CD14-positive monocyte (primary cell): ENCODE results near the gene STAM. TPM values are rescaled to one million over a fixed set of nuclear protein-coding genes. Genes with fewer than 3 reads are reported as not detected.

Experiments used
- DNase-seq, 3 donors: peaks; one replicate each; pipeline ENCODE4 v3.0.0-alpha.2; 2011 to 2022
- H2AFZ ChIP-seq: 2 replicates; pipeline ENCODE4 v1.6.0; 2012; ENCODE audit warnings: mild to moderate bottlenecking, low read depth, low read length, inconsistent platforms; ENCODE audit not compliant: insufficient read depth, poor library complexity, severe bottlenecking
- H3K27ac ChIP-seq, 2 donors: 1 replicate in 1 of 2; 2 replicates in 1 of 2; pipeline ENCODE4 v1.5.1; 2012 to 2013; ENCODE audit warnings: low read length in 2 of 2, control low read depth in 1 of 2, inconsistent platforms in 1 of 2, low read depth in 1 of 2, mild to moderate bottlenecking in 1 of 2
- H3K27me3 ChIP-seq, 2 donors: one replicate each; pipeline versions ENCODE4 v1.6.0 to v1.6.1; 2011 to 2013; ENCODE audit warnings: low read length in 2 of 2; ENCODE audit not compliant: control insufficient read depth in 2 of 2, insufficient read depth in 2 of 2
- H3K36me3 ChIP-seq, 2 donors: replicated peaks in 1 of 2; 1 replicate in 1 of 2; 2 replicates in 1 of 2; pipeline versions ENCODE4 v1.5.1 to v1.6.1; 2012 to 2013; ENCODE audit warnings: low read length in 2 of 2, control low read depth in 1 of 2, inconsistent platforms in 1 of 2, mild to moderate bottlenecking in 1 of 2; ENCODE audit not compliant: insufficient read depth in 2 of 2, control insufficient read depth in 1 of 2
- H3K4me1 ChIP-seq, 2 donors: 1 replicate in 1 of 2; 2 replicates in 1 of 2; pipeline versions ENCODE4 v1.5.1 to v1.6.1; 2012 to 2013; ENCODE audit warnings: low read length in 2 of 2, control low read depth in 1 of 2, inconsistent platforms in 1 of 2, mild to moderate bottlenecking in 1 of 2, moderate library complexity in 1 of 2; ENCODE audit not compliant: insufficient read depth in 2 of 2, control insufficient read depth in 1 of 2
- H3K4me2 ChIP-seq: replicated peaks from 2 replicates; pipeline ENCODE3; 2012; ENCODE audit warnings: low read length, moderate library complexity, mild to moderate bottlenecking; ENCODE audit not compliant: poor library complexity, severe bottlenecking; ENCODE audit errors: extremely low read depth
- H3K4me3 ChIP-seq, 3 experiments: fragments of 200-600 bp in 1 of 3; sonication (generic) in 1 of 3; replicated peaks in 1 of 3; 1 replicate in 2 of 3; 2 replicates in 1 of 3; pipeline ENCODE4 v1.5.1; 2011 to 2013; ENCODE audit warnings: low read length in 3 of 3, mild to moderate bottlenecking in 3 of 3, control low read depth in 2 of 3, low read depth in 2 of 3, inconsistent platforms in 1 of 3, moderate library complexity in 1 of 3
- H3K79me2 ChIP-seq: 2 replicates; pipeline ENCODE4 v1.6.0; 2012; ENCODE audit warnings: mild to moderate bottlenecking, control low read depth, inconsistent platforms, low read length, moderate library complexity; ENCODE audit not compliant: insufficient read depth
- H3K9ac ChIP-seq: 2 replicates; pipeline ENCODE4 v1.6.0; 2017; ENCODE audit warnings: low read length, mild to moderate bottlenecking; ENCODE audit not compliant: insufficient read depth, poor library complexity, severe bottlenecking
- H3K9me3 ChIP-seq, 2 donors: replicated peaks in 1 of 2; 1 replicate in 1 of 2; 2 replicates in 1 of 2; pipeline versions ENCODE4 v1.5.1 to v1.6.1; 2012 to 2013; ENCODE audit warnings: low read length in 2 of 2, control low read depth in 1 of 2; ENCODE audit not compliant: control insufficient read depth in 1 of 2, insufficient read depth in 1 of 2
- H4K20me1 ChIP-seq: 2 replicates; pipeline ENCODE4 v1.6.0; 2012; ENCODE audit warnings: mild to moderate bottlenecking, low read length, control low read depth, moderate library complexity; ENCODE audit not compliant: insufficient read depth
- H3K27ac Mint-ChIP-seq, 7 donors: one replicate each; pipeline ENCODE4 v1.8.0; 2020; ENCODE audit warnings: mild to moderate bottlenecking in 7 of 7, mixed read lengths in 7 of 7, moderate library complexity in 6 of 7, inconsistent platforms in 2 of 7
- H3K27me3 Mint-ChIP-seq, 3 donors: one replicate each; pipeline ENCODE4 v1.8.0; 2021 to 2022; ENCODE audit warnings: low read depth in 3 of 3, mild to moderate bottlenecking in 3 of 3, mixed read lengths in 3 of 3, moderate library complexity in 3 of 3, inconsistent platforms in 1 of 3
- H3K36me3 Mint-ChIP-seq, 2 donors: one replicate each; pipeline ENCODE4 v1.8.0; 2020; ENCODE audit warnings: mixed read lengths in 2 of 2, inconsistent platforms in 1 of 2, mild to moderate bottlenecking in 1 of 2
- H3K4me1 Mint-ChIP-seq: one replicate; pipeline ENCODE4 v1.8.0; 2020; ENCODE audit warnings: mild to moderate bottlenecking, mixed read lengths
- H3K4me3 Mint-ChIP-seq, 2 donors: one replicate each; pipeline ENCODE4 v1.8.0; 2020; ENCODE audit warnings: mild to moderate bottlenecking in 2 of 2, mixed read lengths in 2 of 2, moderate library complexity in 1 of 2
- H3K9me3 Mint-ChIP-seq, 7 donors: one replicate each; pipeline ENCODE4 v1.8.0; 2020 to 2022; ENCODE audit warnings: mixed read lengths in 7 of 7, mild to moderate bottlenecking in 6 of 7, moderate library complexity in 6 of 7, inconsistent platforms in 2 of 7
- CTCF ChIP-seq: fragments of 200-600 bp; IDR thresholded peaks from one replicate; pipeline ENCODE4 v1.8.0; 2022; ENCODE audit warnings: antibody characterized with exemption, mild to moderate bottlenecking
- WGBS: methylation state at CpG from one replicate; pipeline ENCODE4 v1.1.5; 2013; ENCODE audit warnings: missing lambda C conversion rate; ENCODE audit not compliant: insufficient coverage; 5-methylcytosine and 5-hydroxymethylcytosine counted together
- intact Hi-C, 2 donors: fragments of 100-400 bp; cut with micrococcal nuclease; formaldehyde crosslinking; loops; one replicate each; pipeline versions ENCODE4 v1.15.0 to v1.15.1; 2023
- polyA plus RNA-seq, 3 donors: library from polyadenylated mRNA; depleted of rRNA in 1 of 3; unstranded in 2 of 3; stranded (reverse) in 1 of 3; fragments of 300-500 nt in 2 of 3; fragments of >200 nt in 1 of 3; fragmentation: Illumina TruSeq in 2 of 3; gene quantifications; 1 replicate in 2 of 3; 2 replicates in 1 of 3; pipeline ENCODE4 v1.2.3, GENCODE V29; 2012 to 2021

Gene STAM
- polyA plus RNA-seq, 3 donors: 5.5 to 16.4 (median 5.9) TPM

GRCh38 chr10:17659365-17659764 lies 15.4 kb downstream of the STAM start:
- peaks cover 70% of the 10 kb centered on the region for H4K20me1 ChIP-seq
- TF ChIP-seq CTCF: no peak
- Mint-ChIP-seq H3K4me3 (no peak overlapping the region), H3K36me3 (peaks cover 27 to 37% of the 10 kb centered on the region in 2 donors), H3K4me1 (peaks cover 42% of the 10 kb centered on the region), H3K9me3 (no peaks in the 10 kb centered on the region), H3K27ac (peak overlapping the region in 1 of 7 donors; percentile 27), H3K27me3 (no peaks in the 10 kb centered on the region)
- H3K27ac ChIP-seq: no peak overlapping the region
- H3K36me3 ChIP-seq: peaks cover 18 to 28% of the 10 kb centered on the region in 2 donors
- intact Hi-C loops: no loop called here
- WGBS: 50% methylated on average over 2 of the region's 4 CpGs
- no peak overlapping the region for H3K4me3 ChIP-seq
- no peak overlapping the region for H3K4me2 ChIP-seq
- peaks cover 2 to 5% of the 10 kb centered on the region in 2 donors for H3K4me1 ChIP-seq
- H2AFZ ChIP-seq: no peak overlapping the region
- no peak overlapping the region for H3K9ac ChIP-seq
- peaks cover 74% of the 10 kb centered on the region for H3K79me2 ChIP-seq
- no peaks in the 10 kb centered on the region for H3K27me3 ChIP-seq
- no peak for DNase-seq
- no peaks in the 10 kb centered on the region for H3K9me3 ChIP-seq

- intact Hi-C loops: no loop called here
- peaks cover 74% of the 10 kb centered on the region for H3K79me2 ChIP-seq
- Mint-ChIP-seq H3K9me3 (no peaks in the 10 kb centered on the region), H3K27me3 (no peaks in the 10 kb centered on the region), H3K36me3 (peaks cover 28 to 35% of the 10 kb centered on the region in 2 donors), H3K4me3 (no peak overlapping the region), H3K27ac (no peak overlapping the region), H3K4me1 (peaks cover 30% of the 10 kb centered on the region)
- no peak overlapping the region for H3K4me2 ChIP-seq
- no peak overlapping the region for H3K9ac ChIP-seq
- no peak for DNase-seq
- peaks cover 0 to 2% of the 10 kb centered on the region in 2 donors for H3K4me1 ChIP-seq
- peaks cover 18 to 28% of the 10 kb centered on the region in 2 donors for H3K36me3 ChIP-seq
- TF ChIP-seq CTCF: no peak
- peaks cover 56% of the 10 kb centered on the region for H4K20me1 ChIP-seq
- H3K27me3 ChIP-seq: no peaks in the 10 kb centered on the region
- no peak overlapping the region for H2AFZ ChIP-seq
- H3K4me3 ChIP-seq: no peak overlapping the region
- no peaks in the 10 kb centered on the region for H3K9me3 ChIP-seq
- no peak overlapping the region for H3K27ac ChIP-seq
Measured at GRCh38 chr10:17660921-17661320, 17.0 kb downstream of the STAM start.
